ENCODE measurements around the gene ZNF92.

GRCh38 chr7:65444205-65444842 lies 70.7 kb downstream of the ZNF92 start:
- TF ChIP-seq CTCF (IDR thresholded peaks at IDR 0.05) (no peak), RFX5 (IDR thresholded peaks at IDR 0.05; ENCODE audit: low read length) (no peak), ELF1 (IDR thresholded peaks at IDR 0.05) (no peak), TAF1 (IDR thresholded peaks at IDR 0.05; ENCODE audit: borderline replicate concordance, low read depth, low read length) (no peak), NFIC (IDR thresholded peaks at IDR 0.05; ENCODE audit: borderline replicate concordance) (no peak), TEAD4 (IDR thresholded peaks at IDR 0.05; ENCODE audit: borderline replicate concordance, insufficient read depth) (no peak)
- TF ChIP-seq, protein P1, sequence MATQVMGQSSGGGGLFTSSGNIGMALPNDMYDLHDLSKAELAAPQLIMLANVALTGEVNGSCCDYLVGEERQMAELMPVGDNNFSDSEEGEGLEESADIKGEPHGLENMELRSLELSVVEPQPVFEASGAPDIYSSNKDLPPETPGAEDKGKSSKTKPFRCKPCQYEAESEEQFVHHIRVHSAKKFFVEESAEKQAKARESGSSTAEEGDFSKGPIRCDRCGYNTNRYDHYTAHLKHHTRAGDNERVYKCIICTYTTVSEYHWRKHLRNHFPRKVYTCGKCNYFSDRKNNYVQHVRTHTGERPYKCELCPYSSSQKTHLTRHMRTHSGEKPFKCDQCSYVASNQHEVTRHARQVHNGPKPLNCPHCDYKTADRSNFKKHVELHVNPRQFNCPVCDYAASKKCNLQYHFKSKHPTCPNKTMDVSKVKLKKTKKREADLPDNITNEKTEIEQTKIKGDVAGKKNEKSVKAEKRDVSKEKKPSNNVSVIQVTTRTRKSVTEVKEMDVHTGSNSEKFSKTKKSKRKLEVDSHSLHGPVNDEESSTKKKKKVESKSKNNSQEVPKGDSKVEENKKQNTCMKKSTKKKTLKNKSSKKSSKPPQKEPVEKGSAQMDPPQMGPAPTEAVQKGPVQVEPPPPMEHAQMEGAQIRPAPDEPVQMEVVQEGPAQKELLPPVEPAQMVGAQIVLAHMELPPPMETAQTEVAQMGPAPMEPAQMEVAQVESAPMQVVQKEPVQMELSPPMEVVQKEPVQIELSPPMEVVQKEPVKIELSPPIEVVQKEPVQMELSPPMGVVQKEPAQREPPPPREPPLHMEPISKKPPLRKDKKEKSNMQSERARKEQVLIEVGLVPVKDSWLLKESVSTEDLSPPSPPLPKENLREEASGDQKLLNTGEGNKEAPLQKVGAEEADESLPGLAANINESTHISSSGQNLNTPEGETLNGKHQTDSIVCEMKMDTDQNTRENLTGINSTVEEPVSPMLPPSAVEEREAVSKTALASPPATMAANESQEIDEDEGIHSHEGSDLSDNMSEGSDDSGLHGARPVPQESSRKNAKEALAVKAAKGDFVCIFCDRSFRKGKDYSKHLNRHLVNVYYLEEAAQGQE (IDR thresholded peaks at IDR 0.05; ENCODE audit: low read depth, low read length): no peak
